T-cell (primary cell): ENCODE measurements around the gene MCUR1. TPM values are rescaled to one million over a fixed set of nuclear protein-coding genes. Genes with fewer than 3 reads are reported as not detected.

Source experiments
- ATAC-seq, 4 experiments: fragments of 200-7000 bp in 3 of 4; fragments of 150-1000 bp in 1 of 4; cut with Tn5 transposase; replicated peaks in 1 of 4; 1 replicate in 3 of 4; 2 replicates in 1 of 4; pipeline ENCODE4 v1.10.0; 2021; ENCODE audit warnings: moderate library complexity in 3 of 4, mild to moderate bottlenecking in 2 of 4, moderate number of reproducible peaks in 1 of 4
- CTCF ChIA-PET, 2 donors: fragments of 300-600 bp; sonication (Branson Sonifier 250); formaldehyde crosslinking; loops; one replicate each; lab custom pipeline; 2022; ENCODE audit warnings: antibody characterized with exemption in 2 of 2; lab: Charles Lee
- POLR2A ChIA-PET, 2 donors: fragments of 300-600 bp; sonication (Branson Sonifier 250); formaldehyde crosslinking; loops; one replicate each; lab custom pipeline; 2022; ENCODE audit warnings: antibody characterized with exemption in 2 of 2; lab: Charles Lee
- DNase-seq, 35 experiments: peaks; one replicate each; pipeline versions ENCODE4 v3.0.0 to v3.0.0-alpha.2; 2013 to 2023
- H3K27ac ChIP-seq: one replicate; pipeline ENCODE4 v1.5.1; 2013; ENCODE audit warnings: low read length
- H3K27me3 ChIP-seq, 2 experiments: replicated peaks in 1 of 2; 1 replicate in 1 of 2; 2 replicates in 1 of 2; pipeline versions ENCODE4 v1.6.1 to v1.7.0; 2013; ENCODE audit warnings: low read length in 1 of 2, mixed read lengths in 1 of 2; ENCODE audit not compliant: control insufficient read depth in 2 of 2, insufficient read depth in 2 of 2; ENCODE audit errors: extremely low read depth in 1 of 2
- H3K36me3 ChIP-seq, 2 donors: 1 replicate in 1 of 2; 2 replicates in 1 of 2; pipeline versions ENCODE4 v1.6.1 to v1.7.0; 2013; ENCODE audit warnings: low read length in 1 of 2; ENCODE audit not compliant: control insufficient read depth in 2 of 2, insufficient read depth in 1 of 2; ENCODE audit errors: extremely low read depth in 1 of 2
- H3K4me1 ChIP-seq, 2 experiments: 1 replicate in 1 of 2; 2 replicates in 1 of 2; pipeline versions ENCODE4 v1.6.1 to v1.7.0; 2013; ENCODE audit warnings: low read length in 2 of 2, mixed read lengths in 1 of 2; ENCODE audit not compliant: insufficient read depth in 2 of 2, control insufficient read depth in 1 of 2; ENCODE audit errors: extremely low read depth in 1 of 2
- H3K4me3 ChIP-seq, 2 donors: 1 replicate in 1 of 2; 2 replicates in 1 of 2; pipeline versions ENCODE4 v1.5.1 to v1.7.0; 2013; ENCODE audit warnings: mild to moderate bottlenecking in 2 of 2, low read length in 1 of 2, moderate library complexity in 1 of 2; ENCODE audit not compliant: control insufficient read depth in 1 of 2; ENCODE audit errors: extremely low read depth in 1 of 2
- H3K9me3 ChIP-seq: 2 replicates; pipeline ENCODE4 v1.7.0; 2013
- H3K27ac Mint-ChIP-seq, 2 donors: one replicate each; pipeline ENCODE4 v1.8.0; 2020 to 2021; ENCODE audit warnings: mild to moderate bottlenecking in 2 of 2, mixed read lengths in 2 of 2
- H3K27me3 Mint-ChIP-seq, 2 donors: one replicate each; pipeline ENCODE4 v1.8.0; 2021 to 2022; ENCODE audit warnings: mixed read lengths in 2 of 2
- H3K36me3 Mint-ChIP-seq: one replicate; pipeline ENCODE4 v1.8.0; 2021; ENCODE audit warnings: mixed read lengths
- H3K4me1 Mint-ChIP-seq, 3 donors: one replicate each; pipeline ENCODE4 v1.8.0; 2020 to 2022; ENCODE audit warnings: mixed read lengths in 3 of 3, mild to moderate bottlenecking in 1 of 3
- H3K4me3 Mint-ChIP-seq, 3 donors: one replicate each; pipeline ENCODE4 v1.8.0; 2020 to 2022; ENCODE audit warnings: mild to moderate bottlenecking in 3 of 3, mixed read lengths in 3 of 3, moderate library complexity in 3 of 3
- H3K9me3 Mint-ChIP-seq, 3 donors: one replicate each; pipeline ENCODE4 v1.8.0; 2020 to 2022; ENCODE audit warnings: mixed read lengths in 3 of 3
- WGBS: methylation state at CpG from one replicate; pipeline ENCODE4 v1.1.5; 2013; ENCODE audit warnings: missing lambda C conversion rate; ENCODE audit not compliant: insufficient coverage; 5-methylcytosine and 5-hydroxymethylcytosine counted together
- total RNA-seq, 35 experiments: library from RNA in 6 of 35; stranded (reverse) in 6 of 35; fragments of 120-200 nt in 1 of 35; gene quantifications; one replicate each; pipeline versions ENCODE4 v1.2.1 to v1.2.4 and lab custom pipeline; 2013 to 2026

MCUR1 gene
- total RNA-seq, 5 donors from 2014 or later (not counting 1 experiment from before 2014, with no cell fraction given) = 7.1 to 12.6 (median 9.3) TPM

DNA sequence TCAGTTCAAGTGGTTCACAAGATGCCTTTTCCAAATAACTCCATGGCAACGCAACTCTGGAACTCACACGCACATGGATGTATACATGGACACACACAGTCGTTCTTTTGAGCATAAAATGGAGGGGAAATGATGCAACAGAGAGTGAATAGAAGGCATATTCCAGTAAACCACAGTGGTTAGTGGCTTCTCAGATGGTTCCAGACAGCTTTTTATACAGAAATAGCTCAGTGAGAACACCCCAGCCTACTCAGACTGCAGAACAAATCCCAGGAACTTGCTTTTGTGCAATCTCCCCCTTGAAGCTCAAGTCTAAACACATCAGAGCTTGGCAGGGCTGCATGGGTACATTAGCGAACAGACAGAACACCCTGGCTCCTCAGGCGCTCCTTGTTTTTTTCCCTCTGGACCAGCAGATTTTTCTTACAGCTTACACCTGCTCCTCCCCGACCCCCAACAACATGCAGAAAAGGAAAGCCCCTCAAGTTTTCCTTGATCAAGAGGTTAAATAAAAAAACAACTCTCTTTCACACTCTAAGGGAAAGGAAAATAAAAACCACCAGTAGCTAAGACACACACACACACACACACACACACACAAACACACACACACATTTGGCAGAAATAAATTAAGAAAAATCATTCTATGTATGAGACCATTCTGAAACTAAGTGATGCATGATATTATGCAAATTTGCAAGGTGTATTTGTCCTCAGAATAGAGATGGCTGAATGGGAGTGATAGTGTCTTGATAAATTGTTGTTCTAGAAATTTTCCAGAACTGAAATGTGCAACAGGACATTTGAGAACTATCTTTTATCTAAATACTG is 51.5 kb downstream of the MCUR1 start:
- Mint-ChIP-seq H3K4me1 (peaks cover 25 to 54% (median 40%) of the 10 kb centered on the region in 3 donors), H3K27me3 (peaks cover 0 to 1% of the 10 kb centered on the region in 2 donors), H3K9me3 (no peaks in the 10 kb centered on the region), H3K36me3 (no peaks in the 10 kb centered on the region), H3K4me3 (peak overlapping the region; percentile 32 to 67 (median 50)), H3K27ac (peak overlapping the region; percentile 73 to 77)
- POLR2A ChIA-PET = interaction anchor here (0.5 to 0.6 kb wide), 3 partner anchors 67 to 150 kb away, joined by 3 to 8 read pairs (median 6); no protein-coding TSS in a partner anchor
- CTCF ChIA-PET = interaction anchor here (0.6 to 1.2 kb wide), 7 partner anchors 10 to 1734 kb away, joined by 3 to 6 read pairs (median 4); partner anchors contain the start of gene SIRT5 (in 1 of the 2)
- Histone ChIP-seq H3K36me3 (no peaks in the 10 kb centered on the region), H3K27me3 (no peaks in the 10 kb centered on the region), H3K4me3 (peak overlapping the region in 1 of 2 donors; percentile 25), H3K4me1 (peaks cover 13 to 24% of the 10 kb centered on the region in 2 experiments), H3K9me3 (no peaks in the 10 kb centered on the region), H3K27ac (no peak overlapping the region)
- WGBS = 4% methylated on average over 3 of the region's 6 CpGs
- ATAC-seq (peak; percentile 57 to 81 (median 67)), DNase-seq (peak in 5 of 35 experiments; percentile 3 to 53 (median 4))

DNA sequence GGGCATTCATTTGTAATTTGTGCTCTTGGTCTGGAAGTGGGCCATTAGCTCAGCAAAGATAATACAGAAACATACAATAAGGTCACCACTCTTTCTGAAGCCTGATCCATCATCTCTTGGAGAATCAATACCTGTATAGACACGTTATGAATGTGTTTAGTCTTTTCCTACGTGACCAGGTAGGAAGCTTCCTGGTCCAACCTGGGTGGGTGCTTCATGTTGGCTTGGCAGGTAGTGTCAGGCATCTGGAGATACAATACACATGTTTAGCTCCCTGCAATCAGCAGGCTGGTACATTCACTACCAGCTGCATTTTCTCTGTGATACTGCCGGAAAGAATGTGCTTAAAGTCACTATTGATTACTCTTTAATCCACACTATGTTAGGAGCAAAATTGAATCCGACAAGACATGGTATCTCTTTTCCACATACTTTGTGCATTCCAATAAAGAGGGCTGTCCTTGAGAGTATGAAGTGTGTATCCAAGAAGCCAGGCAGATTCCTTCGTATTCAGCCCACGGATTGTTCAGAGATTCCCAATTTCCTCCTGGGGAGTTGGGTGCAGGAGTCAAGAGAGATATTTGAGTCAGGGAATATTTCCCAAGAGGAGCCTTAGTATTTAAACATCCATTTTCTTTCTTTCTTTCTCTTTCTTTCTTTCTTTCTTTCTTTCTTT is 52.9 kb downstream of the MCUR1 start:
- ATAC-seq (no peak), DNase-seq (no peak)
- no peaks in the 10 kb centered on the region for H3K36me3 ChIP-seq
- ChIA-PET POLR2A (interaction anchor here in 1 of 2 donors (0.6 kb wide), 1 partner anchor 305 kb away, joined by 3 read pairs; no protein-coding TSS in a partner anchor), CTCF (no interaction called here)
- peaks cover 13 to 16% of the 10 kb centered on the region in 2 experiments for H3K4me1 ChIP-seq
- no peaks in the 10 kb centered on the region for H3K9me3 ChIP-seq
- Mint-ChIP-seq H3K27me3 (no peaks in the 10 kb centered on the region), H3K27ac (peak overlapping the region in 1 of 2 donors; percentile 55), H3K4me1 (peaks cover 15 to 43% (median 29%) of the 10 kb centered on the region in 3 donors), H3K36me3 (no peaks in the 10 kb centered on the region), H3K9me3 (no peaks in the 10 kb centered on the region), H3K4me3 (no peak overlapping the region)
- no CpG with 5 or more reads among the region's 6 CpGs for WGBS
- no peak overlapping the region for H3K4me3 ChIP-seq
- H3K27ac ChIP-seq = no peak overlapping the region
- no peaks in the 10 kb centered on the region for H3K27me3 ChIP-seq

DNA sequence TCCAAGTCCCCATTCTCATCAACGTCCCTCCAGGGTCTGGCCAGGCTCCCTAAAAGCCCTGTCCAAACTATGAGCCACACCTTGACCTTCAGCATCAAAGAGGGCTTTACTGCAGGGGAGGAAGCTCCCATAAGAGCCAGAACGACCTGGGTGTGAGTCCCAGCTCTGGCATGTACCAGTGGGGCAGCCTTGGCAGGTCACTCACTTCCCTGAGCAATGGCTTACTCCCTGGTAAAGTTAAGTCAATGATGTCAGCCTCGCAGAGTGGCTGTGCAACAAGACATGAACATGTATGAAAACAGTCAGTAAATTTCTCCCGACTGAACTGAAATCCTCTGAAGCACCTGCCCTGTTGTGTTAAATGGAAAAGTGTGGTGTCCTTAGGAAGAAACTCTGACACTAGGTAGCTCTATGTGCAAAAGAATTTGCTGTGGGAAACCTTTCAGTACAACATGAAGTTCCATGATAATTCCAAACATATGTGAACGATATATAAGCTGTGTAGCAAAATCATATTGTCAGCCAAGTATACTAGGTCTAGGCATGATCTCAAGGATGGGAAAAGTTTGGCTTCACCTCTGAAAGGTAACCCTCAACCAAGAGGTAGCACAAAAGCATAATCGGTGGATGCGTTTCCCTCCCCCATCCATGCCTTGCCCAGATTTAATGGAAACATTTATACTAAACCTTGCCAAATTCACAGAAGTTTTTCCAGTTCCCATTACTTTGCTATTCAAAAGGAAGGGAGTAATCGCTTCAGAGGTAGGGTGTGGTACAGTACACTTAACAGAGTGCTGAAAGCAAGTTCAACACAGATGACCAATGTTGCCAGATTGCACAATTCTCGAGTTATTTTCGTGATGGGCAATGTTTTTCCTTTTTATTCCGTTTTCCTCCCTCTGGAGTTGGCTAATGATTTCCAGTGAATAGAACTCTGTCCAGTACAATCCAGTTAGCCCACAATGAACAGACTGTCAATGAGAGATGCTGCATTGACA is 53.8 kb downstream of the MCUR1 start:
- H3K27me3 ChIP-seq = no peaks in the 10 kb centered on the region
- ATAC-seq (no peak), DNase-seq (no peak)
- WGBS = 93% methylated on average over 8 of the region's 11 CpGs
- H3K36me3 ChIP-seq = no peaks in the 10 kb centered on the region
- no peaks in the 10 kb centered on the region for H3K9me3 ChIP-seq
- Mint-ChIP-seq H3K4me3 (no peak overlapping the region), H3K27ac (no peak overlapping the region), H3K9me3 (no peaks in the 10 kb centered on the region), H3K36me3 (no peaks in the 10 kb centered on the region), H3K27me3 (no peaks in the 10 kb centered on the region), H3K4me1 (peaks cover 15 to 34% (median 24%) of the 10 kb centered on the region in 3 donors)
- H3K4me3 ChIP-seq = no peak overlapping the region
- H3K4me1 ChIP-seq = peaks cover 13 to 16% of the 10 kb centered on the region in 2 experiments
- CTCF ChIA-PET = no interaction called here
- POLR2A ChIA-PET = no interaction called here
- no peak overlapping the region for H3K27ac ChIP-seq

DNA sequence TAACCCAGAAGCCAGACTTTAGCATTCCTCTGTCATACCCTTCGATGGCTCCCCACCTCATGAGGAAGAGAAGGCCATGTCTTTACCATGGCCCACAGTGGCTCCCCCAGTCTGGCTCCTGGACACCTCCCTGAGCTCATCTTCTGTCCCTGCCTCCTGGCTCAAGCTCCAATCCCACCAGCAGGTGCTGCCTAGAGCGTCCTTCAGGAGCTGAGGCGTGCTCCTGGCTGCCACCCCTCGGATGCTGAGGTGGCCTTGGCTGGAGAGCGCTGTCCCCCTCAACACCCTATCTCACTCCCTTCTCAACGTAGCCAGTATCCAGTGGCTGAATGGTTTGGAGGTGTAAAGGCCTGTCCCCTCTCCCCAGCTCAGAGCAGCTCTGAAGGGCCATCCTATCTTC is 55.3 kb downstream of the MCUR1 start:
- Mint-ChIP-seq H3K4me1 (peaks cover 15 to 33% (median 24%) of the 10 kb centered on the region in 3 donors), H3K9me3 (no peaks in the 10 kb centered on the region), H3K36me3 (no peaks in the 10 kb centered on the region), H3K27me3 (no peaks in the 10 kb centered on the region), H3K27ac (peak overlapping the region in 1 of 2 donors; percentile 30), H3K4me3 (peak overlapping the region in 1 of 3 donors; percentile 2)
- ChIA-PET POLR2A (no interaction called here), CTCF (no interaction called here)
- Histone ChIP-seq H3K4me3 (no peak overlapping the region), H3K36me3 (no peaks in the 10 kb centered on the region), H3K4me1 (peaks cover 13 to 14% of the 10 kb centered on the region in 2 experiments), H3K9me3 (no peaks in the 10 kb centered on the region), H3K27me3 (no peaks in the 10 kb centered on the region), H3K27ac (no peak overlapping the region)
- DNase-seq = no peak
- 100% methylated on average over 4 of the region's 6 CpGs for WGBS
- no peak for ATAC-seq

DNA sequence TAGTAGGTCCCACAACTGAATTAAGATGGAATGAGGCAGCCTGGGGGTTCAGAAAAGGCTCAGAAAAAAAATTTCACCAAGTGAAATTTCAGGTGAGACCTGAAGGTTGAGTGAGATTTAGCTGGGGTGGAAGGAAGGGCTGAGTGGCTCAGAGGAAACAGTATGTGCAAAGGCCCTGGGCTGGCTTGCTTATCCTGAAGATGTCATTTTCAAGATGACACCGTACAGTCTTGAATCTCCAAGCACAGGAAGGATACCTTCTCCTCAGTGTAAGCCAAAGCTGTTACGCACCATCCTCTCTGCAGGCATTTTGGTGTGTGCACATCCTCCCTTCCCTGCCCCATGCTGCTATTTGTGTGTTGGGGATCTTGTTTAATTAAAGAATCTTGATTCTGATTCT is 59.7 kb downstream of the MCUR1 start:
- H3K9me3 Mint-ChIP-seq = no peaks in the 10 kb centered on the region
- Histone ChIP-seq H3K4me1 (no peaks in the 10 kb centered on the region), H3K27ac (no peak overlapping the region), H3K36me3 (no peaks in the 10 kb centered on the region), H3K9me3 (no peaks in the 10 kb centered on the region), H3K4me3 (no peak overlapping the region), H3K27me3 (no peaks in the 10 kb centered on the region)
- ChIA-PET POLR2A (no interaction called here), CTCF (no interaction called here)
- H3K4me1 Mint-ChIP-seq = peaks cover 0 to 11% (median 3%) of the 10 kb centered on the region in 3 donors
- WGBS = 100% methylated on average over 1 of the region's 2 CpGs
- H3K36me3 Mint-ChIP-seq = no peaks in the 10 kb centered on the region
- H3K27me3 Mint-ChIP-seq = no peaks in the 10 kb centered on the region
- H3K4me3 Mint-ChIP-seq = no peak overlapping the region
- DNase-seq = no peak
- no peak for ATAC-seq
- no peak overlapping the region for H3K27ac Mint-ChIP-seq
